NOMO-1 treated with dmso at 0.1 percent for 144 hours (cell line): ENCODE measurements around the gene TSPAN15.

Experiments used
- DNase-seq: peaks from one replicate; lab custom pipeline; 2025; ENCODE audit not compliant: unreplicated experiment; lab: John Stamatoyannopoulos, UW

Gene TSPAN15

GRCh38 chr10:69499726-69500689 is 48.7 kb downstream of the TSPAN15 start:
- DNase-seq, result no peak

- no peak for DNase-seq
Measured at GRCh38 chr10:69500864-69501468, 49.7 kb downstream of the TSPAN15 start.

- no peak for DNase-seq
Measured at GRCh38 chr10:69501657-69502056, 50.4 kb downstream of the TSPAN15 start.

GRCh38 chr10:69502589-69502988 is 51.3 kb downstream of the TSPAN15 start:
- no peak for DNase-seq

- no peak for DNase-seq
Measured at GRCh38 chr10:69503001-69503895, 52.0 kb downstream of the TSPAN15 start.

- no peak for DNase-seq
Measured at GRCh38 chr10:69503896-69504265, 52.6 kb downstream of the TSPAN15 start.

- DNase-seq, result no peak
Measured at GRCh38 chr10:69504576-69505250, 53.4 kb downstream of the TSPAN15 start.

GRCh38 chr10:69505636-69506318 is 54.5 kb downstream of the TSPAN15 start:
- DNase-seq, result no peak

- no peak for DNase-seq
Measured at GRCh38 chr10:69506487-69506833, 55.2 kb downstream of the TSPAN15 start.

- DNase-seq, result no peak
Measured at GRCh38 chr10:69506834-69507713, 55.8 kb downstream of the TSPAN15 start.

GRCh38 chr10:69508738-69509340 is 57.6 kb downstream of the TSPAN15 start:
- no peak for DNase-seq

- no peak for DNase-seq
Measured at GRCh38 chr10:69512901-69513300, 61.6 kb downstream of the TSPAN15 start.

GRCh38 chr10:69513617-69514016 is 62.4 kb downstream of the TSPAN15 start:
- no peak for DNase-seq

GRCh38 chr10:69515699-69516259 is 64.5 kb downstream of the TSPAN15 start:
- DNase-seq, result peak; percentile 52

- DNase-seq, result peak; percentile 43
Measured at GRCh38 chr10:69516316-69516715, 65.1 kb downstream of the TSPAN15 start.

- no peak for DNase-seq
Measured at GRCh38 chr10:69516796-69517195, 65.5 kb downstream of the TSPAN15 start.

GRCh38 chr10:69517271-69517848 is 66.1 kb downstream of the TSPAN15 start:
- DNase-seq, result no peak

- no peak for DNase-seq
Measured at GRCh38 chr10:69527961-69528360, 76.7 kb downstream of the TSPAN15 start.
